H9 (cell line): ENCODE results near the gene SDR42E1. TPM values are rescaled to one million over a fixed set of nuclear protein-coding genes. Genes with fewer than 3 reads are reported as not detected.

Source experiments
- DNase-seq: peaks from one replicate; pipeline ENCODE4 v3.0.0-alpha.2; 2017
- H2AFZ ChIP-seq: one replicate; pipeline ENCODE4 v1.6.1; 2013; ENCODE audit warnings: mild to moderate bottlenecking, low read length, control low read depth, moderate library complexity
- H2AK5ac ChIP-seq: 2 replicates; pipeline ENCODE4 v1.6.1; 2013; ENCODE audit warnings: low read length, control low read depth, mixed read lengths; ENCODE audit not compliant: insufficient read length
- H2BK120ac ChIP-seq: one replicate; pipeline ENCODE4 v1.6.1; 2013; ENCODE audit warnings: low read depth, mild to moderate bottlenecking, low read length, control low read depth, inconsistent platforms; ENCODE audit not compliant: poor library complexity, severe bottlenecking
- H2BK12ac ChIP-seq: 2 replicates; pipeline ENCODE4 v1.6.1; 2013; ENCODE audit warnings: low read length, control low read depth, mixed read lengths, low read depth; ENCODE audit not compliant: insufficient read length
- H2BK15ac ChIP-seq: 2 replicates; pipeline ENCODE4 v1.6.1; 2013; ENCODE audit warnings: low read depth, low read length, control low read depth
- H2BK20ac ChIP-seq: one replicate; pipeline ENCODE4 v1.6.1; 2013; ENCODE audit warnings: low read depth, mild to moderate bottlenecking, low read length, control low read depth, inconsistent platforms; ENCODE audit not compliant: poor library complexity, severe bottlenecking
- H2BK5ac ChIP-seq: 2 replicates; pipeline ENCODE4 v1.6.1; 2013; ENCODE audit warnings: low read length, control low read depth, mixed read lengths; ENCODE audit not compliant: insufficient read length
- H3K14ac ChIP-seq: 2 replicates; pipeline ENCODE4 v1.6.1; 2013; ENCODE audit warnings: low read length, control low read depth; ENCODE audit not compliant: insufficient read depth
- H3K18ac ChIP-seq: 2 replicates; pipeline ENCODE4 v1.6.1; 2013; ENCODE audit warnings: low read depth, mild to moderate bottlenecking, mixed read lengths, low read length, control low read depth; ENCODE audit not compliant: insufficient read length
- H3K23ac ChIP-seq: 2 replicates; pipeline ENCODE4 v1.6.1; 2013; ENCODE audit warnings: low read length, control low read depth, mixed read lengths, low read depth; ENCODE audit not compliant: insufficient read length
- H3K23me2 ChIP-seq: 2 replicates; pipeline ENCODE4 v1.6.1; 2013; ENCODE audit warnings: low read depth, mild to moderate bottlenecking, mixed read lengths, low read length, control low read depth; ENCODE audit not compliant: insufficient read length, poor library complexity, severe bottlenecking
- H3K27ac ChIP-seq: 2 replicates; pipeline ENCODE4 v1.5.1; 2013; ENCODE audit warnings: low read length, control low read depth, mixed read lengths, low read depth; ENCODE audit not compliant: insufficient read length
- H3K27me3 ChIP-seq: 2 replicates; pipeline ENCODE4 v1.6.1; 2013; ENCODE audit warnings: low read length, control low read depth, inconsistent platforms; ENCODE audit not compliant: insufficient read depth
- H3K4ac ChIP-seq: 2 replicates; pipeline ENCODE4 v1.6.1; 2013; ENCODE audit warnings: low read depth, mild to moderate bottlenecking, control low read depth, inconsistent platforms, low read length, moderate library complexity
- H3K4me1 ChIP-seq: 2 replicates; pipeline ENCODE4 v1.6.1; 2013; ENCODE audit warnings: low read length, control low read depth, inconsistent platforms; ENCODE audit not compliant: insufficient read depth
- H3K4me2 ChIP-seq: 2 replicates; pipeline ENCODE4 v1.6.1; 2013; ENCODE audit warnings: low read length, control low read depth, mixed read lengths; ENCODE audit not compliant: insufficient read length, insufficient read depth
- H3K56ac ChIP-seq: 2 replicates; pipeline ENCODE4 v1.6.1; 2013; ENCODE audit warnings: low read depth, mild to moderate bottlenecking, mixed read lengths, low read length, control low read depth; ENCODE audit not compliant: insufficient read length
- H3K79me1 ChIP-seq: 2 replicates; pipeline ENCODE4 v1.6.1; 2013; ENCODE audit warnings: low read depth, mild to moderate bottlenecking, moderate library complexity, low read length, control low read depth, inconsistent platforms; ENCODE audit not compliant: insufficient read depth, poor library complexity, severe bottlenecking
- H3K79me2 ChIP-seq: 2 replicates; pipeline ENCODE4 v1.6.1; 2013; ENCODE audit warnings: low read length, control low read depth, inconsistent platforms; ENCODE audit not compliant: insufficient read depth
- H3K9ac ChIP-seq: 2 replicates; pipeline ENCODE4 v1.6.1; 2013; ENCODE audit warnings: low read length, control low read depth, mixed read lengths; ENCODE audit not compliant: insufficient read length; ENCODE audit errors: extremely low read depth
- H3K9me3 ChIP-seq: one replicate; pipeline ENCODE4 v1.6.1; 2013; ENCODE audit warnings: low read depth, low read length, inconsistent platforms; ENCODE audit not compliant: control insufficient read depth
- H3T11ph ChIP-seq: one replicate; pipeline ENCODE4 v1.6.1; 2013; ENCODE audit warnings: mild to moderate bottlenecking, low read length, control low read depth, inconsistent platforms
- H4K20me1 ChIP-seq: one replicate; pipeline ENCODE4 v1.6.1; 2013; ENCODE audit not compliant: control insufficient read depth, insufficient read length, insufficient read depth
- H4K5ac ChIP-seq: 2 replicates; pipeline ENCODE4 v1.6.1; 2013; ENCODE audit warnings: low read depth, mild to moderate bottlenecking, mixed read lengths, low read length, control low read depth; ENCODE audit not compliant: insufficient read length
- H4K8ac ChIP-seq: replicated peaks from 2 replicates; pipeline ENCODE4 v1.6.1; 2013; ENCODE audit warnings: low read length, control low read depth, mixed read lengths, low read depth; ENCODE audit not compliant: insufficient read length
- H4K91ac ChIP-seq: 2 replicates; pipeline ENCODE4 v1.6.1; 2013; ENCODE audit warnings: low read depth, mild to moderate bottlenecking, moderate library complexity, mixed read lengths, low read length, control low read depth; ENCODE audit not compliant: insufficient read length
- H3K27ac Mint-ChIP-seq, 3 experiments: 2 replicates in 2 of 3; 3 replicates in 1 of 3; pipeline ENCODE4 v1.8.0; 2020 to 2021; ENCODE audit warnings: mixed read lengths in 3 of 3, mild to moderate bottlenecking in 1 of 3, moderate library complexity in 1 of 3
- H3K27me3 Mint-ChIP-seq: 2 replicates; pipeline ENCODE4 v1.8.0; 2021; ENCODE audit warnings: low read depth, mild to moderate bottlenecking, moderate library complexity, mixed read lengths
- H3K36me3 Mint-ChIP-seq, 3 experiments: 2 replicates in 2 of 3; 3 replicates in 1 of 3; pipeline ENCODE4 v1.8.0; 2020 to 2021; ENCODE audit warnings: low read depth in 3 of 3, mixed read lengths in 3 of 3; ENCODE audit not compliant: insufficient read depth in 1 of 3
- H3K4me1 Mint-ChIP-seq, 2 experiments: 2 replicates each; pipeline ENCODE4 v1.8.0; 2020; ENCODE audit warnings: mixed read lengths in 2 of 2
- H3K4me3 Mint-ChIP-seq, 2 experiments: 2 replicates in 1 of 2; 3 replicates in 1 of 2; pipeline ENCODE4 v1.8.0; 2020 to 2021; ENCODE audit warnings: mild to moderate bottlenecking in 2 of 2, mixed read lengths in 2 of 2, moderate library complexity in 1 of 2
- H3K9me3 Mint-ChIP-seq, 2 experiments: 2 replicates in 1 of 2; 3 replicates in 1 of 2; pipeline ENCODE4 v1.8.0; 2020; ENCODE audit warnings: mild to moderate bottlenecking in 2 of 2, mixed read lengths in 2 of 2, moderate library complexity in 1 of 2
- WGBS: extraction: QIAGEN DNeasy Blood & Tissue Kit; methylation state at CpG from one replicate; pipeline ENCODE4 v1.1.7; 2013; ENCODE audit warnings: missing lambda C conversion rate, low lambda C conversion rate, mixed read lengths; ENCODE audit not compliant: insufficient read length; ENCODE audit errors: extremely low coverage; 5-methylcytosine and 5-hydroxymethylcytosine counted together
- total RNA-seq: library from RNA; stranded (reverse); gene quantifications from 2 replicates; pipeline ENCODE4 v1.2.1, GENCODE V29; 2021
- TF ChIP-seq, protein P1 (sequence below): fragments of 200-600 bp; sonication (generic); conservative IDR thresholded peaks from 3 replicates; pipeline ENCODE4 v1.8.0; 2021; ENCODE audit warnings: antibody characterized with exemption, mild to moderate bottlenecking

SDR42E1 gene
- total RNA-seq, 1 experiment from 2014 or later: not detected

DNA sequence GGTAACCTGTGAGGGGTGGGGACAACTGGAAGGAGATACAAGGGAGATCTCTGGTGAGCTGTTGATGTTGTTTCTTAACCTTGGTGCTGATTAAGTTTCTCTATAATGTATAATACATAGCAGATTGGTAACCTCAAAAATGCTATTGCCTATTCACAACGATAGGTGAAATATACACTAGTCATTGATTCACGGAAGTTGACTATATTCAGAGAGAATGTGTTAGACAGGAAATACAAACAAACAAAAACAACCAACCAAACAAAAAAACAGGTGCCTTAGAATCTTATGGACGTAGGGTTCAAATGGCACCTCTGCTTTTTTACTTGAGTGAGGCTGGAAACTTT is 45.3 kb upstream of the SDR42E1 start:
- H2AK5ac ChIP-seq: no peak overlapping the region
- WGBS: no CpG with 5 or more reads among the region's 3 CpGs

More for the DNA sequence above, 45.3 kb upstream of the SDR42E1 start:
- no peak overlapping the region for H3K27ac ChIP-seq
- no peak overlapping the region for H4K91ac ChIP-seq
- H3K23me2 ChIP-seq: no peaks in the 10 kb centered on the region
- H2BK15ac ChIP-seq: no peak overlapping the region
- no peaks in the 10 kb centered on the region for H3K9me3 ChIP-seq
- no peak overlapping the region for H3T11ph ChIP-seq
- no peaks in the 10 kb centered on the region for H3K79me2 ChIP-seq
- no peaks in the 10 kb centered on the region; the same call in 1 of the 2 replicates for H3K27me3 Mint-ChIP-seq
- H3K18ac ChIP-seq: no peak overlapping the region
- no peak overlapping the region for H3K9ac ChIP-seq
- no peak overlapping the region for H4K8ac ChIP-seq
- H3K4me3 Mint-ChIP-seq: no peak overlapping the region
- no peak overlapping the region for H3K23ac ChIP-seq
- H3K27ac Mint-ChIP-seq: no peak overlapping the region
- H3K4ac ChIP-seq: no peak overlapping the region
- TF ChIP-seq, protein P1, sequence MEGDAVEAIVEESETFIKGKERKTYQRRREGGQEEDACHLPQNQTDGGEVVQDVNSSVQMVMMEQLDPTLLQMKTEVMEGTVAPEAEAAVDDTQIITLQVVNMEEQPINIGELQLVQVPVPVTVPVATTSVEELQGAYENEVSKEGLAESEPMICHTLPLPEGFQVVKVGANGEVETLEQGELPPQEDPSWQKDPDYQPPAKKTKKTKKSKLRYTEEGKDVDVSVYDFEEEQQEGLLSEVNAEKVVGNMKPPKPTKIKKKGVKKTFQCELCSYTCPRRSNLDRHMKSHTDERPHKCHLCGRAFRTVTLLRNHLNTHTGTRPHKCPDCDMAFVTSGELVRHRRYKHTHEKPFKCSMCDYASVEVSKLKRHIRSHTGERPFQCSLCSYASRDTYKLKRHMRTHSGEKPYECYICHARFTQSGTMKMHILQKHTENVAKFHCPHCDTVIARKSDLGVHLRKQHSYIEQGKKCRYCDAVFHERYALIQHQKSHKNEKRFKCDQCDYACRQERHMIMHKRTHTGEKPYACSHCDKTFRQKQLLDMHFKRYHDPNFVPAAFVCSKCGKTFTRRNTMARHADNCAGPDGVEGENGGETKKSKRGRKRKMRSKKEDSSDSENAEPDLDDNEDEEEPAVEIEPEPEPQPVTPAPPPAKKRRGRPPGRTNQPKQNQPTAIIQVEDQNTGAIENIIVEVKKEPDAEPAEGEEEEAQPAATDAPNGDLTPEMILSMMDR: no peak
- no peak overlapping the region for H2BK5ac ChIP-seq
- no peaks in the 10 kb centered on the region for H3K4me1 Mint-ChIP-seq
- DNase-seq: no peak
- H2AFZ ChIP-seq: no peak overlapping the region
- no peak overlapping the region for H3K4me2 ChIP-seq
- H3K9me3 Mint-ChIP-seq: no peaks in the 10 kb centered on the region
- no peaks in the 10 kb centered on the region for H3K79me1 ChIP-seq
- no peaks in the 10 kb centered on the region for H3K4me1 ChIP-seq
- no peak overlapping the region for H3K14ac ChIP-seq
- H3K36me3 Mint-ChIP-seq: no peaks in the 10 kb centered on the region
- no peak overlapping the region for H3K56ac ChIP-seq
- no peak overlapping the region for H4K5ac ChIP-seq
- H2BK20ac ChIP-seq: no peak overlapping the region
- H2BK120ac ChIP-seq: no peak overlapping the region
- no peaks in the 10 kb centered on the region for H4K20me1 ChIP-seq
- H3K27me3 ChIP-seq: 0 out of 2 replicates have a peak, but pooled peaks cover 2% of the 10 kb centered on the region
- H2BK12ac ChIP-seq: no peak overlapping the region
